ENCODE data around the gene ZMYND10. TPM values are rescaled to one million over a fixed set of nuclear protein-coding genes. Genes with fewer than 3 reads are reported as not detected.
A peak's percentile ranks its signal among the peaks of the same experiment; 100 is the strongest.

ZMYND10 gene
- total and polyA plus RNA-seq, 9 of the 15 experiments (the other 6 are each of a cell fraction or from before 2014, with no cell fraction given) = 0.20 to 2.8 (median 0.70) TPM

DNA sequence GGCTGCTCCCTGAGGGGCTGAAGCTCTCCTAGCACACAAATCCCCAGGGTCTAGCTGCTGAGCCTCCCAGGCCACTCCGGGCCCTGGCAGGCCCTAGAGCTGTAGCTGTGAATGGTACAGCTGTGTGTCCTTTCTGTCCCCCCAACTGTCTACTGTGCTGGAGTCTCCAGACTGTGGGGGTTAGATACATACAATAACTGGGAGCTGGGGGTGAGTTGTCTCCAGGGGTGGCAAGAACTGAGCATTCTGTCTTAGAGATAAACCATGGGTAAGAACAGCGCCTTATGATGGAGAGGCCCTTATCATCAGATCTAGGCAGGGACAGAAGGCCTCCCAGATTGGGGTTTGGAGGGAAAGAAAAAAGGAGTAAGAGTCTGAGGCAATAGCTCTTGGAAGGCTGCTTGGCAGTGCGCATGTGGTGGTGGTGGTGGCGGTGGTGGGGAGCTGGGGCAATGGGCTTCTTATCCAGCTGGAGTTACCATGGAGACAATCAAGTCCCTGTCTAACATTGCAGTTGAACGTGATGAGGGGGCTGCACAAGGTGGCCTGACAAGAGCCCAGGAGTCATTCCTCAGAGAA is 8.7 kb upstream of the ZMYND10 start:
- in situ Hi-C loops (cut with MboI) = no loop called here
- intact Hi-C loops (cut with micrococcal nuclease) = no loop called here
- Histone ChIP-seq H3K9me3 (replicated peaks; ENCODE audit: control insufficient read depth, insufficient read depth, low read depth, low read length) (no peaks in the 10 kb centered on the region), H3K9me1 (ENCODE audit: control insufficient read depth, insufficient read depth, low read length) (peaks cover 6% of the 10 kb centered on the region), H3K4me2 (ENCODE audit: insufficient read depth, low read length) (no peak overlapping the region), H3K4me3 (no peak overlapping the region), H3K4me1 (replicated peaks in 1 of 2; ENCODE audit: control insufficient read depth in 2 of 2, insufficient read depth in 2 of 2, low read length in 2 of 2) (peaks cover 30 to 59% of the 10 kb centered on the region in 2 experiments; a peak in 4 of 5 replicates), H3K9ac (ENCODE audit: insufficient read depth in 1 of 2, low read depth in 2 of 2, low read length in 2 of 2) (no peak overlapping the region), H2AFZ (ENCODE audit: low read depth, low read length) (no peak overlapping the region), H3K36me3 (ENCODE audit: control insufficient read depth, insufficient read depth, low read length) (peaks cover 46% of the 10 kb centered on the region; the same call in 2 of the 3 replicates), H3K27me3 (ENCODE audit: control insufficient read depth in 2 of 2, insufficient read depth in 2 of 2, low read length in 2 of 2) (no peaks in the 10 kb centered on the region), H3K79me2 (ENCODE audit: control insufficient read depth, insufficient read depth, low read length) (peaks cover 64% of the 10 kb centered on the region), H4K20me1 (replicated peaks; ENCODE audit: control insufficient read depth, insufficient read depth, low read length) (peaks cover 31% of the 10 kb centered on the region; the same call in 1 of the 2 replicates), H3K27ac (ENCODE audit: extremely low read depth, low read depth, low read length) (no peak overlapping the region)
- FAIRE-seq (no peak), DNase-seq (ENCODE audit: extremely low read depth in 1 of 4, low spot score in 3 of 4) (no peak), ATAC-seq (no peak)
- no TSS peak for BruUV-seq (replicated peaks)
- ChIA-PET POLR2A (interaction anchor here (0.8 to 1.8 kb wide), 7 partner anchors 10 to 74 kb away, joined by 3 to 5 read pairs (median 4); no protein-coding TSS in a partner anchor), CTCF (ENCODE audit: low intra/inter-chr PET ratio) (no interaction called here)
- whole genome bisulfite sequencing (ENCODE audit: insufficient coverage, low coverage, missing lambda C conversion rate) = 33% methylated on average over 5 of the region's 5 CpGs
- TF ChIP-seq FOXJ3 (CRISPR knock-in tag; IDR thresholded peaks at IDR 0.05) = no peak
- peak; percentile 54 for TF ChIP-seq ARID1B (IDR thresholded peaks at IDR 0.05)
- no peak for TF ChIP-seq TBP (optimal IDR thresholded peaks at IDR 0.05; ENCODE audit: low read depth, low read length)
- no peak for TF ChIP-seq ZNF316 (IDR thresholded peaks at IDR 0.05)
- no peak for TF ChIP-seq MEF2D (tag; conservative IDR thresholded peaks at IDR 0.05; ENCODE audit: low read depth)
- TF ChIP-seq, protein P1, sequence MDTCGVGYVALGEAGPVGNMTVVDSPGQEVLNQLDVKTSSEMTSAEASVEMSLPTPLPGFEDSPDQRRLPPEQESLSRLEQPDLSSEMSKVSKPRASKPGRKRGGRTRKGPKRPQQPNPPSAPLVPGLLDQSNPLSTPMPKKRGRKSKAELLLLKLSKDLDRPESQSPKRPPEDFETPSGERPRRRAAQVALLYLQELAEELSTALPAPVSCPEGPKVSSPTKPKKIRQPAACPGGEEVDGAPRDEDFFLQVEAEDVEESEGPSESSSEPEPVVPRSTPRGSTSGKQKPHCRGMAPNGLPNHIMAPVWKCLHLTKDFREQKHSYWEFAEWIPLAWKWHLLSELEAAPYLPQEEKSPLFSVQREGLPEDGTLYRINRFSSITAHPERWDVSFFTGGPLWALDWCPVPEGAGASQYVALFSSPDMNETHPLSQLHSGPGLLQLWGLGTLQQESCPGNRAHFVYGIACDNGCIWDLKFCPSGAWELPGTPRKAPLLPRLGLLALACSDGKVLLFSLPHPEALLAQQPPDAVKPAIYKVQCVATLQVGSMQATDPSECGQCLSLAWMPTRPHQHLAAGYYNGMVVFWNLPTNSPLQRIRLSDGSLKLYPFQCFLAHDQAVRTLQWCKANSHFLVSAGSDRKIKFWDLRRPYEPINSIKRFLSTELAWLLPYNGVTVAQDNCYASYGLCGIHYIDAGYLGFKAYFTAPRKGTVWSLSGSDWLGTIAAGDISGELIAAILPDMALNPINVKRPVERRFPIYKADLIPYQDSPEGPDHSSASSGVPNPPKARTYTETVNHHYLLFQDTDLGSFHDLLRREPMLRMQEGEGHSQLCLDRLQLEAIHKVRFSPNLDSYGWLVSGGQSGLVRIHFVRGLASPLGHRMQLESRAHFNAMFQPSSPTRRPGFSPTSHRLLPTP (IDR thresholded peaks at IDR 0.05; ENCODE audit: borderline replicate concordance, extremely low read depth, insufficient read length) = no peak
- no peak for TF ChIP-seq TCF7L2 (IDR thresholded peaks at IDR 0.05; ENCODE audit: low read depth, low read length)
- TF ChIP-seq PRPF4 (IDR thresholded peaks at IDR 0.05; ENCODE audit: insufficient read depth, low read depth, low read length, poor library complexity, severe bottlenecking) = no peak
- TF ChIP-seq CBX2 (IDR thresholded peaks at IDR 0.05; ENCODE audit: insufficient read depth, low read length, poor library complexity, severe bottlenecking) = no peak
- TF ChIP-seq TEAD4 (IDR thresholded peaks at IDR 0.05; ENCODE audit: low read length) = peak; percentile 9; the same call in 1 of the 2 replicates
- no peak for TF ChIP-seq TEAD4 (CRISPR knock-in tag; IDR thresholded peaks at IDR 0.05; ENCODE audit: borderline replicate concordance)
- TF ChIP-seq, protein P2, sequence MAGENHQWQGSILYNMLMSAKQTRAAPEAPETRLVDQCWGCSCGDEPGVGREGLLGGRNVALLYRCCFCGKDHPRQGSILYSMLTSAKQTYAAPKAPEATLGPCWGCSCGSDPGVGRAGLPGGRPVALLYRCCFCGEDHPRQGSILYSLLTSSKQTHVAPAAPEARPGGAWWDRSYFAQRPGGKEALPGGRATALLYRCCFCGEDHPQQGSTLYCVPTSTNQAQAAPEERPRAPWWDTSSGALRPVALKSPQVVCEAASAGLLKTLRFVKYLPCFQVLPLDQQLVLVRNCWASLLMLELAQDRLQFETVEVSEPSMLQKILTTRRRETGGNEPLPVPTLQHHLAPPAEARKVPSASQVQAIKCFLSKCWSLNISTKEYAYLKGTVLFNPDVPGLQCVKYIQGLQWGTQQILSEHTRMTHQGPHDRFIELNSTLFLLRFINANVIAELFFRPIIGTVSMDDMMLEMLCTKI (IDR thresholded peaks at IDR 0.05; ENCODE audit: partially characterized antibody) = no peak
- TF ChIP-seq BMI1 (IDR thresholded peaks at IDR 0.05; ENCODE audit: low read length) = no peak
- TF ChIP-seq NRF1 (conservative IDR thresholded peaks at IDR 0.05 in 1 of 2, IDR thresholded peaks at IDR 0.05 in 1 of 2) = peak; percentile 60 to 65; a peak in 2 of 4 replicates
- TF ChIP-seq KAT8 (IDR thresholded peaks at IDR 0.05; ENCODE audit: low read depth) = no peak
- no peak for TF ChIP-seq EHMT2 (IDR thresholded peaks at IDR 0.05)
- TF ChIP-seq BRD9 (IDR thresholded peaks at IDR 0.05; ENCODE audit: low read depth, partially characterized antibody) = no peak
- TF ChIP-seq ARNT (IDR thresholded peaks at IDR 0.05) = no peak
- TF ChIP-seq GATAD2B (IDR thresholded peaks at IDR 0.05; ENCODE audit: borderline replicate concordance) = no peak

Data from K562 (cell line).